ENCODE data around the gene SNAPC2.
"Not testable (repeated sequence)": the region's sequence is repeated elsewhere in the genome, so short reads cannot be mapped to it uniquely, and the experiment has no call there.

Gene SNAPC2

GRCh38 chr19:7888145-7888825, 31.9 kb upstream of the SNAPC2 start, which contains the start of gene LRRC8E:
Gene LRRC8E, plus strand, starts transcription at chr19:7888510. Its CDS starts 7,094 bp downstream, at chr19:7895604.
- DNase-seq (ENCODE audit: low read depth in 2 of 3, low spot score in 2 of 3), result no peak

DNA sequence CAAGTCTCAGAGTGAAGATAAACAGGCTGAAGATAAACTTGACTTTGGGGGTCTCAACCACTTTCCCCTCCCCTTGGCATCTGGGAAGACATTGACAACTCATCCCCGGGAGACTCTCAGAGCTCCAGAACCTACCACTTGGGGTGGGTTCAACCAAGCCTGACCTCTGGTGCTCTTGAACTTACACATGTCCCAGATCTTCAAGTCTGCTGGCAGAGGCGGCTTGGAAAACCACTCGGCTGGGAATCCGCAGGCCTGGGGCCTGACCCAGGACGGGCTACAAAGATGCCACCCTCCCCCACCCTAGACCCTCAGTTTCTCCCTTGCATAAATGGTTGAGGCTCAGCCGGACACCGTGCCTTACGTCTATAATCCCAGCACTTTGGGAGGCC, 31.3 kb upstream of the SNAPC2 start:
- no peak for DNase-seq (ENCODE audit: low read depth in 2 of 3, low spot score in 2 of 3)

- not testable (repeated sequence) for DNase-seq (ENCODE audit: low read depth in 2 of 3, low spot score in 2 of 3)
Observed at GRCh38 chr19:7893362-7894101, 26.6 kb upstream of the SNAPC2 start.

- DNase-seq (ENCODE audit: low read depth in 2 of 3, low spot score in 2 of 3), result no peak
Observed at GRCh38 chr19:7894612-7895309, 25.4 kb upstream of the SNAPC2 start.

DNA sequence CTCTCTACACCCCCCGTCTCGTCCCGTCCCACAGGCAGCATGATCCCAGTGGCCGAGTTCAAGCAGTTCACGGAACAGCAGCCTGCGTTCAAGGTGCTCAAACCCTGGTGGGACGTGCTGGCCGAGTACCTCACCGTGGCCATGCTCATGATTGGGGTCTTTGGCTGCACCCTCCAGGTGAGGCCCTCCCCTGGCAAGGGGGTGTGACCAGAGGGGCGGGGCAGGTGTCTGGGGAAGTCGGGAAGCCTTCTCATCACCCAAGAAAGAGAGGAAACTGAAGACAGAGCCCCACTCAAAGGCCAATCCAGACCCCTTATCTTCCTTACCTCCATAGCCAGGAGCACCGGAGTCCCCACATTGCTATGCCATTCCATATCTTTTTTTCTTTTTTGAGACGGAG, 24.6 kb upstream of the SNAPC2 start:
- DNase-seq (ENCODE audit: low read depth in 2 of 3, low spot score in 2 of 3), result no peak

DNA sequence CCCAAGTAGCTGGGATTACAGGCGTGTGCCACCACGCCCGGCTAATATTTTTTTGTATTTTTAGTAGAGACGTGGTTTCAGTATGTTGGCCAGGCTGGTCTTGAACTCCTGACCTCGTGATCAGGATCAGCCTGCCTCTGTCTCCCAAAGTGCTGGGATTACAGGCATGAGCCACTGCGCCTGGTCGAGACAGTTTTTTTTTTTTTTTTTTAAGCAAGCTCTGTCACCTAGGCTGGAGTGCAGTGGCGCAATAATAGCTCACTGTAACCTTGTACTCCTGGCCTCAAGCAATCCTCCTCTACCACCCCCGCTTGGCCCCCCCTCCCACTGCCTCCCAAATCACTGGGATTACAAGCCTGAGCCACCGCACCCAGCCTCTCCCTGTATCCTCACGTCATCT, 22.8 kb upstream of the SNAPC2 start:
- no peak for DNase-seq (ENCODE audit: low read depth in 2 of 3, low spot score in 2 of 3)

- no peak for DNase-seq (ENCODE audit: low read depth in 2 of 3, low spot score in 2 of 3)
Observed at GRCh38 chr19:7898967-7899366, 21.2 kb upstream of the SNAPC2 start.

DNA sequence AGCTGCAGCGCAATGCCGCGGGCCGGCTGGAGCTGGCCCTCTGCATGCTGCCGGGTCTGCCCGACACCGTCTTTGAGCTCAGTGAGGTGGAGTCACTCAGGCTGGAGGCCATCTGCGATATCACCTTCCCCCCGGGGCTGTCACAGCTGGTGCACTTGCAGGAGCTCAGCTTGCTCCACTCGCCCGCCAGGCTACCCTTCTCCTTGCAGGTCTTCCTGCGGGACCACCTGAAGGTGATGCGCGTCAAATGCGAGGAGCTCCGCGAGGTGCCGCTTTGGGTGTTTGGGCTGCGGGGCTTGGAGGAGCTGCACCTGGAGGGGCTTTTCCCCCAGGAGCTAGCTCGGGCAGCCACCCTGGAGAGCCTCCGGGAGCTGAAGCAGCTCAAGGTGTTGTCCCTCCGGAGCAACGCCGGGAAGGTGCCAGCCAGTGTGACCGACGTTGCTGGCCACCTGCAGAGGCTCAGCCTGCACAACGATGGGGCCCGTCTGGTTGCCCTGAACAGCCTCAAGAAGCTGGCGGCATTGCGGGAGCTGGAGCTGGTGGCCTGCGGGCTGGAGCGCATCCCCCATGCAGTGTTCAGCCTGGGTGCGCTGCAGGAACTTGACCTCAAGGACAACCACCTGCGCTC, 20.3 kb upstream of the SNAPC2 start:
- no peak for DNase-seq (ENCODE audit: low read depth in 2 of 3, low spot score in 2 of 3)

DNA sequence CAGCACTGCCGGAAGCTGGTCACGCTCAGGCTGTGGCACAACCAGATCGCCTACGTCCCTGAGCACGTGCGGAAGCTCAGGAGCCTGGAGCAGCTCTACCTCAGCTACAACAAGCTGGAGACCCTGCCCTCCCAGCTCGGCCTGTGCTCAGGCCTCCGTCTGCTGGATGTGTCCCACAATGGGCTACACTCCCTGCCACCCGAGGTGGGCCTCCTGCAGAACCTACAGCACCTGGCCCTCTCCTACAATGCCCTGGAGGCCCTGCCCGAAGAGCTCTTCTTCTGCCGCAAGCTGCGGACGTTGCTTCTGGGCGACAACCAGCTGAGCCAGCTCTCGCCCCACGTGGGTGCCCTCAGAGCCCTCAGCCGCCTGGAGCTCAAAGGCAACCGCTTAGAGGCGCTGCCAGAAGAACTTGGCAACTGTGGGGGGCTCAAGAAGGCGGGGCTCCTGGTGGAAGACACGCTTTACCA, 19.7 kb upstream of the SNAPC2 start:
- no peak for DNase-seq (ENCODE audit: low read depth in 2 of 3, low spot score in 2 of 3)

- DNase-seq (ENCODE audit: low read depth in 2 of 3, low spot score in 2 of 3), result no peak
Observed at GRCh38 chr19:7900931-7901330, 19.2 kb upstream of the SNAPC2 start.

- DNase-seq (ENCODE audit: low read depth in 2 of 3, low spot score in 2 of 3), result no peak
Observed at GRCh38 chr19:7901337-7901736, 18.8 kb upstream of the SNAPC2 start.

- DNase-seq (ENCODE audit: low read depth in 2 of 3, low spot score in 2 of 3), result no peak
Observed at GRCh38 chr19:7902796-7903243, 17.3 kb upstream of the SNAPC2 start.

DNA sequence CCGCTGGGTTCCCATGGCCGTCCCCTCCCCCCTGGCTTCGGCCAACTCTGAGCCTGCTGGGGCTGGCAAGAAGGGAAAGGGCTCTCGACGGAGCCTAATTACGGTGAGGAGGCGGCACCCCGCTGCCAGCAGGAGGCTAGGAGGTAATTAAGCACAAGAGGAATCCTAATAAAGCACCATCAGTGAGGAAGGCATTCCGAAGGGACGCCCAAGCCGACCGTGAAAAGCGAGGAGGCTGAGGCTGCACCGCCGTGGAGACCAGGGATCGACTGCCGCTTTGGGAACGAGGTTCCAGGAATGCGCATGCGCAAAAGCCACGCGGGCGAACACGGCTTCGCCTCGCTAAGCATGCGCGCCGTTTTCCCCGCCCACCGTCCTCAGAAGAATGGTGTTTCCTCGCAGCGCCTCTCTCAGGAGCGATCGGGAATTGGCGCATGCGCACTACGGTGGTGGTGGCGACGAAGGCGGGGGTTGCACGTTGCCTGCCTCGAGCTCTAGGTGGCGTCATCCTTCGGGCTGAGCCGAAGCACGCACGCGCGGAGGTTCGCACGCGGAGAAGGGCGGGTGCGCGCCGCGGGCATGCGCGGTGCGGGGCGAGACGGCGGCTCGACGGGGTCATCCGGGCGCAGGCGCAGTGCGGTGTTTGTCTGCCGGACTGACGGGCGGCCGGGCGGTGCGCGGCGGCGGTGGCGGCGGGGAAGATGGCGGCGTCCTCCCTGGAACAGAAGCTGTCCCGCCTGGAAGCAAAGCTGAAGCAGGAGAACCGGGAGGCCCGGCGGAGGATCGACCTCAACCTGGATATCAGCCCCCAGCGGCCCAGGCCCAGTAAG, 16.7 kb upstream of the SNAPC2 start, which contains the start of gene MAP2K7:
Gene MAP2K7 (plus strand): TSS at position 634 of the 830 bp plus-strand sequence. CDS start 68 bp downstream, at position 702.
- peak; percentile 100 for DNase-seq (ENCODE audit: low read depth in 2 of 3, low spot score in 2 of 3)

DNA sequence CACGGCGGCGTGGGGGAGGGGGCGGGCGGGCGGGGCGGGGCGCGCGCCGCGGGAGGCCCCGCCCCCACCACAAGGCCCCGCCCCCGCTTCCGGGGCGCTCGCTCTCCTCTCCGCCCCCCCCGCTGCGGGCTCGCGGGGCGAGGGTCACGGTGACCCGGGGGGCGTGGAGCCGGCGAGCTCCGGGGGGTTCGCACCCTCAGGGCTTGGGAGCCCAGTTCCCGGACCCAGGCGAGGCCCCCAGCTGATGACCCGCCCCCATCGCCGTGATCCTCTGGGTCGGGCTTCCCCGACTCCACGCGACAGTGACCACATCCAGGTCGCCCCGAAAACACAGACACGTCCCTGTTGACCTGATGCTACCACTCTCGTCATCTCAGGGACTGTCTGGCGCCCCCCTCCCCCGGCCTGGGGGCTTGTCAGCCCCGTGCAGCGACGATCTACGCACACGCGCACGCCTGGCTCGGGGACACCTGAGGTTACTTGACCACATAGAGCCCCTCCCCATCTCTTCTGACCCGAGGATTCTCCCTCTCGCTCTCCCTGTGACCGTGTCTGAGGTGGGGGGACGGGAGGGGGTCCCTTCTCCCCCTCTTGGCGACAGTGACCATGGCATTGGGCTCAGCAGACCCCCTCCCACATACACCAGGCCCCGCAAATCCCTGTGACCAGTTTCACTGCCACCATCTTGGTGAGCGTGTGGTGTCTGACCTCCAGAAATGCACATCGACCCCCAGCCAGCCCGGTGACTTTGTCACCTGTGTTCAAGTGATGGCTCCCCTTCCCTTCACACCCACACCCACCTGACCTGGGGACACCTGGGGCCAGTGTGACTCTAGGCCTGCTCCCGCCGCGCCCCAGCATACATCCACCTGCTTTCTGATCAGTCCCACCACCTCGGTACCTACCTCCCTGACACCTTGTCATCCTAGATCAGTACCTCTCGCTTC, 15.8 kb upstream of the SNAPC2 start:
- DNase-seq (ENCODE audit: low read depth in 2 of 3, low spot score in 2 of 3), result peak in 1 of 3 experiments; percentile 58

DNA sequence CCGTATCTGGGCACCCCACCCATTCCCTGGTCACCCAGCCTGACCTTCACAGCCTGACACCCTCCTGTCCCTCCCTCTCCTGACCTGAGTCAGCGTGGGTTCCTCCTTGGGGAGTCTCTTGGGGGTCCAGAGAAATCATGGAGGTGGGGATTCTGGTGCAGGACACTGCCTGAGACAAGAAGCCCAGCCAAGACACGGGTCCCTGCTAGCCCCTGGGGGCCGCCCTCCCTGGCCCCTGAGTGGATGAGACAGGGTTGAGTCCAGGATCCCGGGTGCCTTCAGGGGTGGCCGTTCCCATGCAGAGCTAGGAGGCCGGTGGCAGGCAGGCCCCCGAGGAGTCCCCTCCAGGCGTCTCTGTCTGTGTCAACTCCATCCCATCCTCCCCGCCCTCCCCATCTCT, 14.9 kb upstream of the SNAPC2 start:
- no peak for DNase-seq (ENCODE audit: low read depth in 2 of 3, low spot score in 2 of 3)

GRCh38 chr19:7905859-7906258, 14.3 kb upstream of the SNAPC2 start:
- DNase-seq (ENCODE audit: low read depth in 2 of 3, low spot score in 2 of 3), result no peak

DNA sequence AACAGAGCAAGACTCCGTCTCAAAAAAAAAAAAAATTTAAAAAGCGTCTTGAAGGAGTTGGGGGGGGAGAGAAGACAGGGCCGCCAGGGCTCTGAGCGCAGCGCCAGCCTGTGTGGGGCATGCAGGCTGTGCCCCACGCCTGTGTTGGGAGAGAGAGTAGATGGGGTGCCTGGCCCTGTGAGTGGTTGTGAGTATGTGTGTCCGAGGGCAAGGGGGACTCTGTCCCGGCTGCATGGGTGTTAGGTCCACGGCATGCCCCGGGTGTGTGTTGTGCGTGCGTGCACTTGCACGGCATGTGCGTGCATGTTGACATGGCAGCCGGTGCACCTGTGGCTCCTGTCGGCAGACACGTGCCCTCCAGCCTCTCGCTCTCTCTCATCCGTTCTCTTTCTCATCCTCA, 13.0 kb upstream of the SNAPC2 start:
- DNase-seq (ENCODE audit: low read depth in 2 of 3, low spot score in 2 of 3), result no peak

DNA sequence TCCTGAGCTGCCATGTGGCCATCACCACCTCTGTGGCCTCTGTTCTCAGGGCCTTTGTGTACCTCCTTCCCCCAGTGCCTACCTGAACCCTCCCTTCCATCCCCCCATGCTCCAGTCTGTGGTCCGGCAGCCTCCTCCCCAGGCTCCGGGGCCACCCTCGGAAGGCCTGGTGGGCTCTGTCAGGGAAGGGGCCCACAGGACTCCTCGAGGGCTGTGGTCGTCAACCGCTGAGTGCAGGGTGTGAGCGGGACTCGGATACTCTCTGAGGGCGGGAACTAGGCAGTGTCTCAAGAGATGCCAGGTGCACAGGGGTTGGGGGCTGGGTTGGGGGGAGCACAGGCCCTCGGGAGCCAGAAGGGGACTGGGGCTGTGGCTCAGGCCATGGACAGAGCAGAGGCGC, 12.6 kb upstream of the SNAPC2 start:
- DNase-seq (ENCODE audit: low read depth in 2 of 3, low spot score in 2 of 3), result no peak

DNA sequence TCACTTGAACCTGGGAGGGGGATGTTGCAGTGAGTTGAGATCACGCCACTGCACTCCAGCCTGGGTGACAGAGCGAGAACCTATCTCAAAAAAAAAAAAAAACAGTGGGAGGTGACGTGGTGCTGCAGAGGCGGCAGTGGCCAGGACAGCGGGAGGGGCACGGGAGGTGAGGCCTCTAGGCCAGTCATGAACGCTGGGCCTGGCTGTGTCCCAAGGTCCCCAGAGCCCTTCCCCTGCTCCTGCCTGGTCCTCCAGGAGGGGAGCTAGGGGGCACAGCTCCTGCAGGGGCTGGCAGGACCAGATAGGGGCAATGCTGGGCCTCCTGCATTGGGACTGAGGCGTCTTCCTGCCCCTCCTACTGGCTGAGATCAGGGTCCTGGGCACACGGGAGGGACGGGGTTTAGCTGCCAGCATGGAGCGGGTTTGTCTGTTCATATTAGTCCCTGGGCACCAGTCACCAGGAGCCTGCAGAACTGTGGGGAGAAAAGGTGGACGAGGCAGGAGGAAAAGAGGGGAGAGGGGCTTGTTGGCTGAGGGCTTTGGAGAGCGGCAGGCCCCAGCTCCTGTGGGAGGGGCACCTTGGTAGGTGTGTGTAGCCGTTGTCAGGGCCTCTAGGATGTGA, 11.9 kb upstream of the SNAPC2 start:
- DNase-seq (ENCODE audit: low read depth in 2 of 3, low spot score in 2 of 3), result no peak

Measured in activated CD8-positive, alpha-beta memory T cell treated with anti-CD3 and anti-CD28 coated beads for 48 hours (primary cell).